ENCODE measurements around the gene TGM2. TPM values are rescaled to one million over a fixed set of nuclear protein-coding genes. Genes with fewer than 3 reads are reported as not detected.
A peak's percentile ranks its signal among the peaks of the same experiment; 100 is the strongest.

The TGM2 gene
- total and polyA plus RNA-seq, 10 donors, result 9.3 to 167 (median 69.8) TPM

DNA sequence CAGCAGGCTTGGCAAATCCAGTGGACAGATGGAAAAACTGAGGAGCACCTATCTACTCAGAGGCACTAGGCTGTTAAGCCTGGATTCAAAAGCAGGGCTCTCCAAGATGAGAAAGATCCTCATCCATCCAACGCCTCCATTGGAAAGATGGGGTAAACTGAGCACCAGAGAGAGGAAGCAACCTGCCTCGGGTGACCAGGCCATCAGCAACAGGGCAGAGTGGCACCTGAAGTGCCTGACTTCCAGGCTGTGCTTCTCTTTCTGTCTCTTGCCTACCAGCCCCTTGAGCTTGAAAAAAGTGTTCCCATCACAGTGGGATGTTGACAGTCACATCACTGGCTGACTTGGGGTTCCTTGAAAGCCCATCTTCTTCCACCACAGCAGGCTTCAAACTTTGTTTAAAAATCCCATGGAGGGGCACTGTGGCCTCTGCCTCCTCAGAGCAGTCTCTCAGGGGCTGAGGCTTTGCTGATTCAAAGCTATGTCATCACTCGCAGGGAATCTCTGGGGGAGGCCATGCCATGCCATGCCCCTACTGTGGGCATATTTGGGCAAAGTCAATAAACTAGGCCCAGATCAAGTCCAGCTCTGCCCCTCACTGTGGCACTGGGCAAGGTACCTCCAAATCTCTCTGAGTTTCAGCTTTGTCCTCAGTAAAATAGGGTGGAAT is 44.8 kb upstream of the TGM2 start:
- Histone ChIP-seq H3K27me3 (replicated peaks in 1 of 7) (no peaks in the 10 kb centered on the region), H3K9me3 (no peaks in the 10 kb centered on the region), H3K4me3 (no peak overlapping the region), H3K36me3 (no peaks in the 10 kb centered on the region), H3K4me1 (peaks cover 0 to 9% (median 0%) of the 10 kb centered on the region in 6 donors), H3K27ac (no peak overlapping the region)
- DNase-seq, result no peak
- intact Hi-C loops (cut with DNase I; ENCODE audit: low total_unique reads), result no loop called here
- TF ChIP-seq POLR2A (IDR thresholded peaks at IDR 0.05), result no peak
- TF ChIP-seq CTCF (IDR thresholded peaks at IDR 0.05 in 8 of 11, conservative IDR thresholded peaks at IDR 0.05 in 3 of 11), result no peak
- TF ChIP-seq POLR2AphosphoS5 (IDR thresholded peaks at IDR 0.05), result no peak
- WGBS, 5 donors, result 88 to 98% (median 91%) methylated on average over 3 of the region's 3 CpGs

DNA sequence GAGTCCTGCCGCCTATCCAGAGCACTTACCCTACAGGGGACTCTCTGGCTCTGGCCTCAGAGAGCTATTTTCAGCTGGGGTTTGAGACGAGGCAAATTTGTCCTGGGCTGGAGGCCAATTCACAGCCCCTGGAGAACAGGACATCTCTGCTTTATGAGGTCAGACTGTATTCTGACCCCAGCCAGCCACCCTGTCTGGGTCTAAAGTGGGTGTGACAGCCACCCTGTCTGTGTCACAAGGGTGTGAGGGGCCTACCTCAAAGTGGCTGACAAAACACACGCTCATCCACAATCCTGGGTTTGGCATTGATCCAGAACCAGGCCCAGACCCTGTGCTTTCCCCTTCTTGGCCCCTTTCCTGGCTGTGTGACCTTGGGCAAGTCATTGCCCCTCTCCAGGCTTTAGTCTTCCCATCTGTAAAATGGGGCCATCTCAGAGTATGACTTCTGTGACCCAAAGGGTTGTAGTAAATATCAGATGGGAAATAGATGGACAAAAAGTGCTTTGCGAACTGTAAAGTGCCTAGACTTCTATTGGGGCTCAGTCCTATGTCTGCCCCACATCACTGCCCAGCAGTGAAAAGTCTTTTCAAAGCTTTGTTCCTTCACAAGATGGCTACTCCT is 44.1 kb upstream of the TGM2 start:
- H3K27ac ChIP-seq, result no peak overlapping the region
- H3K27me3 ChIP-seq (replicated peaks in 1 of 7), result no peaks in the 10 kb centered on the region
- H3K4me3 ChIP-seq, result no peak overlapping the region
- no peaks in the 10 kb centered on the region for H3K9me3 ChIP-seq
- no peak for DNase-seq
- TF ChIP-seq POLR2A (IDR thresholded peaks at IDR 0.05) (no peak), CTCF (IDR thresholded peaks at IDR 0.05 in 8 of 11, conservative IDR thresholded peaks at IDR 0.05 in 3 of 11) (no peak), POLR2AphosphoS5 (IDR thresholded peaks at IDR 0.05) (no peak)
- WGBS, 5 donors, result 70 to 82% (median 76%) methylated on average over 3 to 4 of the region's 4 CpGs
- no peaks in the 10 kb centered on the region for H3K36me3 ChIP-seq
- peaks cover 0 to 9% (median 0%) of the 10 kb centered on the region in 6 donors for H3K4me1 ChIP-seq
- intact Hi-C loops (cut with DNase I; ENCODE audit: low total_unique reads), result no loop called here

- intact Hi-C loops (cut with DNase I; ENCODE audit: low total_unique reads), result no loop called here
- DNase-seq, result peak; percentile 1
- no peak for TF ChIP-seq POLR2A (IDR thresholded peaks at IDR 0.05)
- TF ChIP-seq CTCF (IDR thresholded peaks at IDR 0.05 in 8 of 11, conservative IDR thresholded peaks at IDR 0.05 in 3 of 11), result no peak
- no peak for TF ChIP-seq POLR2AphosphoS5 (IDR thresholded peaks at IDR 0.05)
- H3K36me3 ChIP-seq, result no peaks in the 10 kb centered on the region
- no peaks in the 10 kb centered on the region for H3K27me3 ChIP-seq (replicated peaks in 1 of 7)
- no peaks in the 10 kb centered on the region for H3K9me3 ChIP-seq
- peaks cover 0 to 9% (median 0%) of the 10 kb centered on the region in 6 donors for H3K4me1 ChIP-seq
- H3K4me3 ChIP-seq, result no peak overlapping the region
- H3K27ac ChIP-seq, result no peak overlapping the region
- 87 to 93% (median 90%) methylated on average over 3 of the region's 3 CpGs for WGBS, 5 donors
These were observed 43.5 kb upstream of the TGM2 start for GRCh38 chr20:38208523-38208922.

GRCh38 chr20:38208088-38208487 is 43.0 kb upstream of the TGM2 start:
- Histone ChIP-seq H3K9me3 (no peaks in the 10 kb centered on the region), H3K4me1 (peaks cover 0 to 9% (median 0%) of the 10 kb centered on the region in 6 donors), H3K27ac (no peak overlapping the region), H3K4me3 (no peak overlapping the region), H3K36me3 (no peaks in the 10 kb centered on the region), H3K27me3 (replicated peaks in 1 of 7) (no peaks in the 10 kb centered on the region)
- peak; percentile 3 for DNase-seq
- TF ChIP-seq POLR2A (IDR thresholded peaks at IDR 0.05), result no peak
- TF ChIP-seq CTCF (IDR thresholded peaks at IDR 0.05 in 8 of 11, conservative IDR thresholded peaks at IDR 0.05 in 3 of 11), result no peak
- TF ChIP-seq POLR2AphosphoS5 (IDR thresholded peaks at IDR 0.05), result no peak
- WGBS, 5 donors, result 83 to 89% (median 87%) methylated on average over 1 of the region's 1 CpG
- intact Hi-C loops (cut with DNase I; ENCODE audit: low total_unique reads), result no loop called here

All from spleen (tissue), 11 donors.